T-helper 22 cell (primary cell): ENCODE results near the gene GPR78.

Experiments used
- DNase-seq: peaks from one replicate; pipeline ENCODE4 v3.0.0-alpha.2; 2020; ENCODE audit warnings: low read depth

The GPR78 gene

GRCh38 chr4:8600266-8600665, 20.1 kb downstream of the GPR78 start:
- DNase-seq = no peak

DNA sequence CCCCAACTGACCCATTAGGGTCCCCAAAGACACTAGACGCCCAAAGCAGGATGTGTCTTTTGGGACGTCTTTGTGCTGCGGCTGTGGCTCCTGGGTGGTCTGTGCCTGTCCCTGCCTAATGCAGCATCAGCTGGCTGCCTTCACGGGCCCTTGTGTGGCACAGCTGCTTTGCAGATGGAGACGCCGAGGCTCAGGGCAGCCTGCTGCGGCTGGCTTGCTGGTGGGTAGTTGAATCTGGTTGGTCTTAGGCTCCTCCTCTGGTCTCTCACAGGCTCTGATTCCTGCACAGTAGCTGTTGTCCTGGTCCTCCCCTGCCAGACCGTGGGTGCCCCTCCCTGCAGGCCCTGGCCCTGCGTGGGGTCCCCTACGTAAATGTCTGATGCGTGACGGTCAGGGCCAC, 20.5 kb downstream of the GPR78 start:
- DNase-seq = no peak

DNA sequence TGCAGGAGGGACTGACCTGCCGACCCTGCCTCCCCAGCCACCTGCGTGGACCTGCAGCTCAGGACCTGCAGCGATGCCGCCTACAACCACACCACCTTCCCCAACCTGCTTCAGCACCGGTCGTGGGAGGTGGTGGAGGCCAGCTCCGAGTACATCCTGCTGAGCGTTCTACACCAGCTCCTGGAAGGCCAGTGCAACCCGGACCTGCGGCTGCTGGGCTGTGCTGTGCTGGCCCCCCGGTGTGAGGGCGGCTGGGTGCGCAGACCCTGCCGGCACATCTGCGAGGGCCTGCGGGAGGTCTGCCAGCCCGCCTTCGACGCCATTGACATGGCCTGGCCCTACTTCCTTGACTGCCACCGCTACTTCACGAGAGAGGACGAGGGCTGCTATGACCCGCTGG, 20.9 kb downstream of the GPR78 start:
- no peak for DNase-seq

DNA sequence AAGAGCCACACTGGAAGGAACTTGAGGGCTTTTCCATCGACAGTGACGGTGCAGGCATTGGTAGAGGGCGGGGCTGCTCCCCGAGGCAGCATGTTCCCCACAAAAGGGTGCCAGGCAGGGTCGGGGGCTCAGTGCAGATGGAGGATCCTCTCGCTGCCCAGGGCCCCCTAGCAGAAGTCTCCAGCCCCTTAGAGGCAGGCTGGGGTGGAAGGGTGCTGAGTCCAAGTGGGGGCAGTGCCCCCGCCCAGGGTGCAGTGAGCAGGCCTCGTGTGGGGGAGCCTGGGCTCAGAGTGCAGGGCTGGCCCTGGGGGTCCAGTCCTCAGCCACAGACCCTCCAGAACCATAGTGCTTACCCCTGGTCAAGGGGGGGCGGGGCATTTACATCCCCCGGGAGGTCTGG, 21.4 kb downstream of the GPR78 start:
- DNase-seq = no peak

DNA sequence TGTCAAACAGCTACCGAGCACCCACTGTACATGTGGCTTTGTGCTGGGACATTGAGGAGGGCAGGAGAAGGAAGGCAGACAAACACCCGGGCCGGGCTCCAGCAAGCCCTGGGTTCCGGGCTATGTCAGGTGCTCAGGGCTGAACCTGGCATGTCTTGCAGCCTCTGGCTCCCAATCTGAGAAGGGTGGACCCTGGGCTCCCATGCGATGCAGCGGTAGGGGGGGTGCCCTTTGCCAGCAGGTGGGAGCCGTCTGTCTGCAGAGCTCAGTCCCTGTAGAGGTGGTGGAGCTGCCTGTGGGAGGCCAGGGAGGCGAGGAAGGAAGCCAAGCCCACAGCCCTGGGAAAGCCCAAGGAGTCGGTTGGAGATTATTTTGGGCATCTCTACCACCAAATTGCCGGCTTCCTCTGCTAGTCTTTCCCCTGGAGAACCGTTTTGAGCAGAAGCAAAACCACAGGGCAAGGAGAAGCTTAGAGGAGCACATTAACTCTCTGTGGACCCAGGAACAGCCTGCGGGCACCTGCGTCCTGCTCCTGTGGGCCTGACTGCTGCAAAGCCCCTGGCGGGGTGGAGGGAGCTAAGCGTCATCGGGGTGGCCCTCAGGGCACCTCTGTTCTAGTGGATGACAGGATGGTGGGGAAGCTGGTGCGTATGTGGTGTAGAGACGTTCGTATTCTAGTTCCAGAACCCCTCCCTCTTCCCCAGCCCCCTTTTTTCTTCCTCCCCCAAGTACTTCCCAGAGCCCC, 22.7 kb downstream of the GPR78 start:
- no peak for DNase-seq

DNA sequence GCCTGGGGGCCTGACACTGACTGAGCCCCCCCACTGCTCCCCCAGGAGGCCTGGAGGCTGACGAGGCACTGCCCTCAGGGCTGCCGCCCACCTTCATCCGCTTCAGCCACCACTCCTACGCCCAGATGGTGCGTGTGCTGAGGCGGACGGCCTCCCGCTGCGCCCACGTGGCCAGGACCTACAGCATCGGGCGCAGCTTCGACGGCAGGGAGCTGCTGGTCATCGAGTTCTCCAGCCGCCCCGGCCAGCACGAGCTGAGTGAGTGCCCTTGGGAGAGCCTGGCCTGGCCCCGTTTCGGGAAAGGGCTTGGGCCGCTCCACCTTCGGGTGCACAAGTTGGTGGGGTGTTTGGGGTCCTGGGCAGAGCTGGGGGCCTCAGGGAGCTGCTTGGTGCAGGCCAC, 23.7 kb downstream of the GPR78 start:
- DNase-seq = no peak

DNA sequence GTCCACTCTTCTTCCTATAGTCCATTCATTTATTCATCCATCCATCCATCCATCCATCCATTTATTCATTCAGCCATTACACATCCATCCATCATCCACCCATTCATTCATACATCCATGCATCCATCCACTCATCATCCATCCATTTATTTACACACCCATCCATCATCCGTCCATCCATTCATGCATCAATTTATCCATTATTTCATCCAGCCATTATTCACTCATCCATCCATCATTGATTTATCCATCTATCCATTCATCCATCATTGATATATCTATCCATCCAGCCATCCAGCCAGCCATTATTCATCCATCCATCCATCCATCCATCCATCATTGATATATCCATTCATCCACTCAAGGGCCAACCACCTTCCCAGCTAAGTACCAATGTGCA, 25.1 kb downstream of the GPR78 start:
- DNase-seq = no peak

- DNase-seq = no peak
These were observed 26.3 kb downstream of the GPR78 start for GRCh38 chr4:8606476-8606875.

- no peak for DNase-seq
These were observed 26.8 kb downstream of the GPR78 start for GRCh38 chr4:8606966-8607365.

DNA sequence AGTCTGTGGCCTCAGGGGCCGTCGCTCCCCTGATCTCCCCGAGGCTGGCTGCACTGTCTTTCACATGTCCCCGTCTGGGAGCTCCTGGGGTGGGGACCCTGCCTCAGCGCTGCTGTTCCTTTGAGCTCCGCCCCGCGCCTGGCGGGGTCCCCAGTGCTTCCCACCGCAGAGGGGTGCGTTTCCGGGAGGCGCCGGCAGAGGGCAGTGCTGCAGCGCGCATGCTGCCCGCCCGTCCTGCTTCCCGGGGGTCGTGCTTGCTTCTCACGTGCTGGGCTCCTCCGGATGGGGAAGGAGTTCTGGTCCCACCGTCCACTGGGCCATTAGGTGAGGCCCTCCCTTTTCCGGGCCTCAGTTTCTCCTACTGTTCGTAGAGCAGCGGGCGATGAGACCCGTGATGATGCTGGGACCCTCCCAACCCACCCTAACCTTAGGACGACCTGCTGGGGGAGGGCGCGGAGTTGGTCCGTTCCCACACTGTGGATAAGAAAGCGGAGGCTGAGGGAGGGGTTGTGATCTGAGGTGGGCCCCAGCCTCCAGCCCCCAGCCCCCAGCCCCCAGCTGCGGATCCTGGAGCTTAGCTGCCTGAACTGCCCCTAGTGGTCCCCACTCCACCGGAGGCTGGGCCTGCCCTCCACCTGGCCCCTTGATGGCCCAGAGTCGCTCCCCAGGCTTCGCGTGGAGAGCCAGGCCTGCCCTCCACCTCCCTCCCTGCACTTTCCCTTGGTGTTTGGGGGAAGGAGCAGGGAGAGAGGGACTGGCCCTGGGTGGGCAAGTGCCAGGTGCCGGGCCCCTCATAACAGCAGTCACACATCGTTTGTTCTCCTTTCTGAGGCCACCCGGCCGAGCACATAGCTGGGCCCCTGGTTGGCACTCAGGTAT, 27.6 kb downstream of the GPR78 start:
- no peak for DNase-seq

DNA sequence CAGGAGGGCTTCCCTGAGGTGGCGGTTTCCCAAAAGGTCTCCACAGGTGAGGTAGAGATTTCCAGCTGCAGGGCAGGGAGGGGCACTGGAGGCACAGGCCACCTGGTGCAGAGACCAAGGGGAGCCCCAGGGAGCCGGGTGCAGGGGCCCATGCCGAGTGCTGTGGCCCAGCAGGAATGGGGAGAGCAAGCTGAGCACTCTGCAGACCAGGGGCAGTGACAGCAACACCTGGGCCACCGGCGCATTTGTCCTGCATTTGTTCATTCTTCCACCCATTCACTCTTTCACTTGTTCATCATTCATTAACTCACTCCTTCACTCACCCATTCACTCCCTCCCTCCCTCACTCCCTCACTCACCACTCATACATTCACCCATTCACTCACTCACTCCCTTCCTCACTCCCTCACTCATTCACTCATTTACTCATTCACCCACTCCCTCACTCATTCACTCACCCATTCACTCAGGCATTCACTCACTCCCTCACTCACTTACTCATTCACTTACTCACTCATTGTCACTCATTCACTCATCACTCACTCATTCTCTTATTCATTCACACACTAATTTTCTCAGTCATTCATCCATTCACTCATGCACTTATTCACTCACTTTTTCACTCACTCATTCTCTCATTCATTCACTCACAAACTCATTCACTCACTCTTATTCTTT, 28.7 kb downstream of the GPR78 start:
- DNase-seq = no peak

GRCh38 chr4:8609406-8609805, 29.2 kb downstream of the GPR78 start:
- DNase-seq = no peak

GRCh38 chr4:8609824-8610350, 29.7 kb downstream of the GPR78 start:
- no peak for DNase-seq

GRCh38 chr4:8610858-8611616, 30.8 kb downstream of the GPR78 start:
- no peak for DNase-seq

GRCh38 chr4:8612646-8613045, 32.5 kb downstream of the GPR78 start:
- DNase-seq = no peak

DNA sequence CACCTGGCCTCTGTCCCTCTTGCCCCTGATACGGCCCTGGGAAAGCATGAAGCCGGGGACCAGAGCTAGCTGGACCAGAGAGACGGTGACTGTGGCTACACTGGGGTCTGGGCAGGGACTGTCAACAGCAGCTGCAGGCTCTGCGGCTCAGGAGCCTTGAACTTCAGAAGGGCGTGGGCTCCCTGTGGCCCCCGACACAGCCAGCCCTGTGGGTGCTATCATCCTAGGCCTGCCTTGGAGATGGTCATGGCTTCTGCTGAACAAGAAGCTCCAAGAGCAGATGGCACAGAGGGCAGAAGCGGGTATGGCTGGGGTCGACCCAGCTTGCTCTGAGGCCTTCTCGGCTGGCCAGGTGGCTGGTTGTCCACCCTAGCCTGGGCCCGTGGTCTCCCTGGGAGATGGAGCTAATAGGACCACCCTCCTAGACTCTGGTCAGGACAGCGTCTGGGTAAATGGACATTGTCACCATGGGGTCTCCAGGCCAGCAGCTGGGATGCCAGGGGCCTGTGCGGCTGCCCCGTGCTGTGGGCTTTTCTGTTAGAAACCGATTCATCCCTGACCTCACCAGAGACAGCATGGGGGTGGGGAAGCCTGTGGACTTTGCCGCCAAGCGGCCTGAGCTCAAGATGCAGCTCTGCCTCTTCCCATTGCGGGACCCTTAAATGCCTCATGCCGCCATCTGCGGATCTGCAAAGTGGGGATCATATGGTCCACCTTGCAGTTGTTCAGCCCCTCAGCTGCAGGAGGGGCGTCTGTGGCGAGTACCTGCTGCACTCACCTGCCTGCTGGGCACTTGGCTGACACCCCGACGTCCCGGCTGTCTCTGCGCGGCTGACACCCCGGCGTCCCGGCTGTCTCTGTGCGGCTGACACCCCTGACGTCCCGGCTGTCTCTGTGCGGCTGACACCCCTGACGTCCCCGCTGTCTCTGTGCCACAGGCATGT, 33.5 kb downstream of the GPR78 start:
- DNase-seq = no peak

GRCh38 chr4:8614365-8615193, 34.4 kb downstream of the GPR78 start:
- DNase-seq = no peak

DNA sequence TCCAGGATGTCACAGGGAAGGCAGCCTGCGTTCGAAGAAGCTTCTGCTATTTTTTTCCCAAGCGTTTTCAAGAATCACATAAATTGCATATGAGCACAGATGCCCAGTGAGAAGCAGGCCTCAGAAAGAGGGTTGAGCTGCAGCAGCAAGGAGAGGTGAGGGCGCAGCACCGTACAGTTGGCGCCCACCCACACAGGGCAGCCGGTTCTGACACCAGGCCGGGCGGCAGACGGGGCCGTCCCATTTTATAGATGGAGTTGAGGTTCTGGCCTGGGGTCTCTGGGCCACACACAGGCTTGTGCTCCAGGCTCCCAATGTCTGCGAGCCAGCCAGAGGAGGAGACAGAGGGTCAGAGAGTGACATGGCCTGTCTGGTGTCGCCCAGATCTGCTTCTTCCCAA, 35.2 kb downstream of the GPR78 start:
- no peak for DNase-seq

- DNase-seq = no peak
These were observed 36.0 kb downstream of the GPR78 start for GRCh38 chr4:8615921-8616787.
